Right renal cortex interstitium (tissue), 3 donors: ENCODE measurements around the gene CLEC12A. TPM values are rescaled to one million over a fixed set of nuclear protein-coding genes. Genes with fewer than 3 reads are reported as not detected.
"Not testable (repeated sequence)": the region's sequence is repeated elsewhere in the genome, so short reads cannot be mapped to it uniquely, and the experiment has no call there.

Experiments
- DNase-seq, 3 donors: peaks; one replicate each; pipeline ENCODE4 v3.0.0-alpha.2; 2013; ENCODE audit warnings: low read depth in 3 of 3, low spot score in 2 of 3
- polyA plus RNA-seq, 3 donors: library from polyadenylated mRNA; unstranded; fragments of 120-200 nt; gene quantifications; one replicate each; pipeline ENCODE4 v1.2.1, GENCODE V29; 2013; ENCODE audit not compliant: insufficient read length in 3 of 3

The CLEC12A gene
- polyA plus RNA-seq, 3 donors, result 0.47 to 1.1 (median 1.0) TPM

- no peak for DNase-seq
Observed at GRCh38 chr12:9961901-9962300, 9.3 kb upstream of the CLEC12A start.

DNA sequence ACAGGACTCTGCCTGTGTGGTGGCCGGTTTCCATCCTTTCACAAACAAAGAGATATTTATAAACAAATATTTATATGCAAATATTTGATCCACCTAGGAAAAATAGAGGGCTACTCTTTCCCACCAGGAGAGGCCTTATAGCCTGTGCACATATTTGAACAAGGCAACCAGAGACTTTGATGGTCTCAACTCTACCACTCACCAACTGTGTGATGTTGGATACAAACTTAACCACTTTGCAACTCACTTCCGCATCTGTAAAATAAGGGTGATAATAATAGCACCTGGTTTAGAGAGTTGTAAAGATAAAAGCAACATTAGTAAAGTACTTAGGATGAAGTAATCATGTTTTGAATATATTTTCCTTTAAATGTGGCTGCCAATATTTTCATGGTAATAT lies 1.5 kb upstream of the CLEC12A start:
- no peak for DNase-seq

DNA sequence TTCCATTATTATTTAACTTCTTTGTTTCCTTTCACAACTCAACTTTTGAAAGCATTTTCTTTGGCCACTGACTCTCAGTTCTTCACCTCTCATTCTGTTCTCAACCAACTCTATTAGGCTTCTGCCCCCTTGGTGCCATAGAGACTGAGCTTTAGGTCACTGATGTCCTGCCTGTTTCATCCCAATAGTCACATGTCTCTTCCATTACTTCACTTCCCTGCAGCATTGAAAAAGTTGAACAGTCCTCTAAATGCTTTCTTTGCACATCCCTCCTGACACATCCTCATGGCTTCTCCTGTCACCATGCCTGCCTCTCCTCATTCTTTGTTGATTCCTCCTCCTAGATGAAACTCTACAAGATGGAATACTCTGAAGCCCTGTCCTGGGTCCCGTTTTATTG lies 2.7 kb downstream of the CLEC12A start:
- DNase-seq, result no peak

DNA sequence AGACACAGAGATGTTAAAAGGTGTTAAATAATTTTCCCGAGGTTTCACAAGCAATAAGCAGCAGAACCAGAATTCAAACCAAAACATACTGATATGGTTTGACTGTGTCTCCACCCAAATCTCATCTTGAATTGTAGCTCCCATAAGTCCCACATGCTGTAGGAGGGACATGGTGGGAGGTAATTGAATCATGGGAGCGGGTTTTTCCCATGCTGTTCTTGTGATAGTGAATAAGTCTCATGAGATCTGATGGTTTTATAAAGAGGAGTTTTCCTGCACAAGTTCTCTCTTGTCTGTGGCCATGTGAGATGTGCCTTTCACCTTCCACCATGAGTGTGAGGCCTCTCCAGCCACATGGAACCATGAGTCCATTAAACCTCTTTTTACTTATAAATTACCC lies 3.5 kb downstream of the CLEC12A start:
- not testable (repeated sequence) for DNase-seq

DNA sequence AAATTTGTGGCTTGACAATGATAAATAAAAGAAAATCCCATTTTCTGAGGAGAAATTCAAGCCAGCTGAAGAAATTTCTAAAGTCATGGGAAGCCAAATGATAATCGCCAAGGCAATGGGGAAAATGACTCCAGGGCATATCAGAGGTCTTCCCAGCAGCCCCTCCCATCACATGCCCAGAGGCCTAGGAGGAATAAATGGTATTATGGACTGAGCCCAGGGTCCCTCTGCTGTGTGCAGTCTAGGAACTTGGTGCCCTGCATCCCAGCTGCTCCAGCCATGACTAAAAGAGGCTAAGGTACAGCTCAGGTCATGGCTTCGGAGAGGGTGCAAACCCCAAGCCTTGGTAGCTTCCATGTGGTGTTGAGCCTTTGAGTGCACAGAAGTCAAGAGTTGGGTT lies 4.4 kb downstream of the CLEC12A start:
- no peak for DNase-seq

DNA sequence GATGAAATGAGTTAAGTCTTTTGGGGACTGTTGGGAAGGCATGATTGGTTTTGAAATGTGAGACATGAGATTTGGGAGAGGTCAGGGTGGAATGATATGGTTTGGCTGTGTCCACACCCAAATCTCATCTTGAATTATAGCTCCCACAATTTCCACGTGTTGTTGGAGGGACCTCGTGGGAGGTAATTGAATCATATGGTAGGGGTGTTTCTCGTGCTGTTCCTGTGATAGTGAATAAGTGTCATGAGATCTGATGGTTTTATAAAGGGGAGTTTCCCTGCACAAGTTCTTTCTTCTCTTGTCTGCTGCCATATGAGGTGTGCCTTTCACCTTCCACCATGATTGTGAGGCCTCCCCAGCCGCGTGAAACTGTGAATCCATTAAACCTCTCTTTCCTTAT lies 5.4 kb downstream of the CLEC12A start:
- DNase-seq, result not testable (repeated sequence)

DNA sequence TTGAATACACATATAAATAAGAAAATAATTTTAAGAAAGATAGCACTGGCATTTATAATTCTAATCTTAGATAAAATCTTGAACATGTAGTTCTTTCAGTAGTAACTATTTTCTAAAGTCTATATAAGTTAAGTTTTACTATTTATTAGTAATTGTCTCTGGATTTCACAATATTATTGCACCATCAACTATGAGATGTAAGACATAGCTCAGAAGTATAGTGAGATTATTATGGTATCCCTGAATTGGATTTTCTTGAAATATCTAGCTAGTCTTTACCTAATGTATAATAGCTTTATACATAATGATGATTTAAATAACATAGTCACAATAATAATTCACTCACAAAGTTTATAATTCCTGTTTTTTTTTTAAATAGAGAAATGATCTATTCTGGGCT lies 6.7 kb downstream of the CLEC12A start:
- no peak for DNase-seq

- DNase-seq, result no peak
Observed at GRCh38 chr12:9980126-9980525, 8.9 kb downstream of the CLEC12A start.

DNA sequence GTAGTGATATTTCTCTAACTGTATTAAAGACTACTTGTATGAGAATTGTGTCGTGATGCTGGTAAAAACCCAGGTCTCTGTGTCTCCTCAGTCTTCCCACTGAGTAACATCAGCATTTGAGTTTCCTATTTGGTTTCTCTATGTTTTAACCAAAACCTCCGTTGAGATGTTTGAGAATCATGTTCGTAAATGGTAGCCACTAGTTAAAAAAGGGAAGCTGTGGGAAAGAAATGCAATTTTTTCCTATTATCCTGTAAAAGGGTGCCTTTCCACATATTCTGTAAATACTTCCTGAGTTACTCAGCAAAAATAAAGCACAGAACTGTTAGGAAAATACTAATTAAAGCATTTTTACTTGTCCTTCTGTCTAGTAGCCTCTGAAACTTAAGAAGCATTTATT lies 20.7 kb downstream of the CLEC12A start:
- DNase-seq, result no peak

- DNase-seq, result no peak
Observed at GRCh38 chr12:9992296-9992695, 21.1 kb downstream of the CLEC12A start.

DNA sequence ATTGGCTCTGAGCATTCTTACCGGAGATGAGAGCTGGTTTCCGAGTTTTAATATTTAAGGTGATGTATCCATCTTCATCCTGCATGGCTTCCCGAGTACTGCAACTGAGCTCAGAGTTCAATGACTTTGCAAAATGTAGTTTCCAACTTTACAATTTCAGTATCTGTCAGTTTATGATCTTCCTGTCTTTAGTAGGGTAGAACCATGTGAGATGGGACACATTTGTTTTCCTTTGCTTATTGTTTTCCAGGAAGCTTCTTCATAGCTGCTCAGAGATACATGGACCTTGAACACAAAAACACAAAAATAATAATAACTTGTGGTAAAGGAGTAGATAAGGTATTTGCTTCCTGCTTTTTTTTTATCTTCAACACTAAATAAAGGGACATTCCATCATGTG lies 27.8 kb downstream of the CLEC12A start, which contains the start of gene CLEC1B:
TSS of gene CLEC1B (minus strand) at position 106 of the 400 bp plus-strand sequence. CDS start at position 85, 21 bp downstream.
- no peak for DNase-seq

DNA sequence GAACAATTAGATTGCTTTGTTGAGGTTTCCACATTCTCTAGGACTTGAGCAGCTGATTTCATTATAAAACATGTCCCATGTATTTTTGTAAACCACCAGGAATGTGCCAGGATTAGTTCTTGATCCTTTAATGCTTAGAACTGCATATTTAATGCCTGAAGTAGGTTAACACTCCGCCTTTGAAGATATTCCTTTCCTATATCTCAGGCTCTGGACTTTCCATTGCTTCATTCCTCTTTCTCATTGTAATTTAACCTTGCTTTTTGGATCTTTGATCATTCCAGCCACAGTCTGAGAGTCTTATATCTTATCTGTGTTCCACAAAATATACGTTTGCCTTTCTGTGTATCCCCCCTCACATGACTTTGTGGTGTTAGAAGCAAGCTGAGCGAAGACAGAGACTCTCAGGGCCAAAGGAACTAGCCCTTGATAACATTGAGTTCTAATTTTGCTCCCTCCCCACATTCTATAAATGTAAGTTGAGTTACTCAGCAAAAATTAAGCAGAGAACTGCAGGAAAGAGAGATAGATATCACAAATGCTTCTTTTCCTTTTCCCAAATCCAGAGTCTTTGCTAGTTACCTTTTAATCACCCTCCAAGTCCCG lies 30.1 kb downstream of the CLEC12A start:
- no peak for DNase-seq

DNA sequence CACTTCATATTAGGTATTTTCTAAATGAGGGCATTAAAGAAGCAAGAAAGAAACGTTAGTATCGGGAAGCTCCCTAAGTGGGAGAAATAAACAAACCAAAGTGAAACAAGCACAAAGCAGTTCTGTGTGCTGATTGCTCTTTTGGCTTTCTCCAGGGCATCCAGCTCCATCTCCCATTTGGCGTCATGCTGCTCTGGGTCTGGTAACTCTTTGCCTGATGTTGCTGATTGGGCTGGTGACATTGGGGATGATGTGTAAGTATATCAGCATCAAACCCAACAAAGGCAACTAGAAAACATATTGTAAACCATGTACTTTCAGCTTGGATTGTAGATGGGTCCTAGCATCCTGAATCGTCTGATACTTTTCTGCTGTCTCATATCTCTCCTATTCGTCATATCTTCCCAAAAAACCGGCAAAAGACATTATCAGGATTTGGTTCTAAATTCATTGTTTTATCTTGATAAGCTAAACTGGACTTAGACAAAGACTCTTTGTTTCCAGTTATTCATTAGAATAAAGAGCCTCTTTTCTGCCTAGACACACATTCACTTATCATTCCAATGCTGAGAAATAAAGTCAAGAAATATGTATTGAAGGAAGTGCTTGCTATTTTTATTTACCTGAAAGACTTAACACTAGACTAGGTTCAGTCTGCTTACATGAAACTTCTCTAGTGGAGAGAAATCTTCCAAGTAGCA lies 41.6 kb downstream of the CLEC12A start:
- no peak for DNase-seq

DNA sequence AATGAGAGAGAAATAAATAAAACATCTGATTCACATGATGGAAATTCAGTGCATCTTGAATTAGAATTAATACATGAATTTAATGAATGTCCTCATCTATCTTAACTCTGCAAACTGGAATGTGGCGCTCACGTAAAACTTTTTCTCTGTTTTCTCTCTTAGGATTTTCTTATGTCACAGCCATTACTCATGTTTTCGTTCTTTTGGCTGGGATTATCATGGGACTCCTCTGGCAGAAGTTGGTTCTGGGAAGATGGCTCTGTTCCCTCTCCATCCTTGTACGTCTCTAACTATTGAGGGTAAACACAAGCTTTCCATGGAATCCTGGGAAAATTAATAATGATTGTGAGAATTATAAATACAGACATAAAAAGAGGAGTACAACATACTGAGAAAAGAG lies 44.2 kb downstream of the CLEC12A start:
- DNase-seq, result no peak

DNA sequence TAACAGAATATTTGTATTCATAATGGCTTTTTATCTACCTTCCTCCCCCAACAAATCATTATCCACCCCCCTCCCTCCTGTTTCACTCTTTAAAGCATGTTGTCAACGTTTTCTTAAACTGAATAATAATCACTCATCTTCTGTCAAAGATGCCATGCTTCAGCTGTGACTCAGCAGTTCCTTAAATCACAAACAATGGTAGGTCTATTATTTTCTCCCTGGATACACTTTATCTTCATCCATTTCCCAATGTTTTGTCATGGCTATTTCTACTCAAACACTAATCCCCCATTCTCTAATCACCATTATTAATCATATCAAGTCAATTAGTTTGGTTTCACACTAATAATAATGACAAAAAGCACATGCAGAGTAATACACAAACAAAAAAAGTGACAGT lies 45.7 kb downstream of the CLEC12A start:
- no peak for DNase-seq

DNA sequence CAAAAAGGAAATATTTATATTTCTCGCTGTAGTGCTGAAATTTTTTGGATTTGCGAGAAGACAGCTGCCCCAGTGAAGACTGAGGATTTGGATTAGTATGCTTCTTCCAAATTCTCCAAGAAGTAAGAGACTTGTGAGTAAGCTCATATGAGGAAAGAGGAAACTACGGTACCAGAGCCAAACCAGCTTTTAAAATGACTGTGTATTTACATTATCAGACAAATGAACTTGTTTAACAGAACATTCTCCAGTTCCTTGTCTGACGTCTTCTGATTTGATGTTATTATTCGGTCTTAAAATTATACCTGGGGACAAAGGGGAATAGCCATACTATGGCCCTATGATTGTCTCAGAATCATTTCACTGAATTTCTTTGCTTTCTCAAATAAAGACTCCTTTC lies 47.2 kb downstream of the CLEC12A start:
- no peak for DNase-seq

DNA sequence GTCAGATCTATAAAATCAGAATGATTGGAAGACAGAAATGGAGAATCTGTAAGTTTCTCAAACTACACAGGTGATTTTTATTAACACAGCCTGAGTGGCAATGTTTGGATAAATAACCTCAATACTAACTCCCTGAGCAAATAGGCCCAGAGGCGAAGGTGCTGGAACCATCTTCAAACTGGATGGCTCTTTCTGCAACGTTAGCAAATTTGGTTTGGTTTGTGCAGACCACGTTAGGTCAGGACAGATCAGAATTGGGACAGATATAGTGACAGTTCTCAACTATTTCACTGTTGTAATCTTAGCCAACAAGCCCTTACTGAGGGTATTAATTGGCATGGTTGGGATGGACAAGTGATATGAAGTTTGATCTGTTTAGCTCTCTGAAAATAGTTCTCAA lies 50.1 kb downstream of the CLEC12A start:
- no peak for DNase-seq

DNA sequence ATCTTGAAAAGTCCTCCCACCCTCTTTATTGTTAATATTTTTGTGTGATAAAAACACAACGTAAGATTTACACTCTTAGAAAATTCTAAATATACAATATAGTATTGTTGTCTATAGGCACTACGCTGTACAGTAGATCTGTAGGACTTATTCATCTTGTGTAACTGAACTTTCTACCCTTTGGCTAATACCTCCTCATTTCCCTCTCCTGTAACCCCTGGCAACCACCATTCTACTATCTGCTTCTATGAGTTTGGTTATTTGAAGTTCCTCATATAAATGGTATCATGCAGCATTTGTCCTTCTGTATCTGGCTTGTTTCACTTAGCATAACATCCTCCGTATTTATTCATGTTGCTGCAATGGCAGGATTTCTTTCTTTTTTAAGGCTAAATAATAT lies 54.0 kb downstream of the CLEC12A start:
- DNase-seq, result no peak

GRCh38 chr12:10026666-10027065 lies 55.5 kb downstream of the CLEC12A start:
- not testable (repeated sequence) for DNase-seq

DNA sequence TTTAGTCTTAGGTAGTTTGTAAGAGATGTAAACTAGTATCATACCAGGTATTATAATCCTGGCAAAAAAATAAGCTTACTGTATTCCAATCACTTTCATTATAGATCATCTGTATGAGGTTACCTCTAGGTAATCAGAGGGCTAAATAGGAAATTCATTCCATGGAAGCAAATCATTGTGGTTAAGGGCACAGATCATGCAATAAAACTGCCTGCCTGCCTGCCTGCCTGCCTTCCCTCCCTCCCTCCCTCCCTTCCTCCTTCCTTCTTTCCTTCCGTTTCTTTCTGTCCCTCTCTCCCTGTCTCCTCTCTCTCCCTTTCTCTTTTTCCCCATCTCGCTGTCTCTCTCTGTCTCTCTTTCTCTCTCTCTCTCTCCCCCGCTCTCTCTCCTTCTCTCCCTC lies 56.1 kb downstream of the CLEC12A start:
- no peak for DNase-seq

- no peak for DNase-seq
Observed at GRCh38 chr12:10027721-10028120, 56.5 kb downstream of the CLEC12A start.

DNA sequence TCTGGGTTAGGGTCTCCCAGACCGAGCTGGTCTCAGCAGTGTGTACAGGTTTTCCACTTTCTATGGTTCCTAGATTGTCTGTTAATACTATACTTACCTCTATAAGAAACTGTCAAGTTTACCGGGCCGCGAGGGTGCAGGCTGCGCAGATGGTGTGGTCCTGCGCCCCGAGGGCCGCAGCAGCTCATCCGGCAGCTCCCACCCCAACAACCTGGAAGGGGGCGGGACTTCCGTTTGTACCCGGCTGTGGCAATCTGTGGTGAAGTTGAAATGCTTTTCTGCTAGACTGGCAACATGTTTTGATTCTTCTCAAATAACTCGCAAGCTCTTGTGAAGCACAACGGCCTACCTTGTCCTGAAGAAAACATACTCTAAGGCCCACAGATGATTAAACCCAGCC lies 59.2 kb downstream of the CLEC12A start, which contains the start of gene CLEC9A:
TSS of gene CLEC9A (plus strand) at position 237 of the 400 bp plus-strand sequence. CDS start 22,006 bp downstream, outside the sequence.
- no peak for DNase-seq
